Peyer's patch (tissue), 4 donors: ENCODE data around the gene RALGPS1.

Experiments
- POLR2A ChIP-seq, 2 donors: fragments of 450-650 bp; IDR thresholded peaks; one replicate each; pipeline ENCODE4 v1.5.1; 2017; ENCODE audit warnings: antibody characterized with exemption in 2 of 2, mild to moderate bottlenecking in 2 of 2, moderate library complexity in 2 of 2
- TF ChIP-seq, protein P1 (sequence below), 6 experiments: fragments of 450-650 bp in 4 of 6; fragments of 200-600 bp in 2 of 6; sonication (generic) in 1 of 6; IDR thresholded peaks; one replicate each; pipeline ENCODE4 v1.5.1; 2017 to 2019; ENCODE audit warnings: antibody characterized with exemption in 6 of 6, mild to moderate bottlenecking in 3 of 6, moderate library complexity in 1 of 6

DNA sequence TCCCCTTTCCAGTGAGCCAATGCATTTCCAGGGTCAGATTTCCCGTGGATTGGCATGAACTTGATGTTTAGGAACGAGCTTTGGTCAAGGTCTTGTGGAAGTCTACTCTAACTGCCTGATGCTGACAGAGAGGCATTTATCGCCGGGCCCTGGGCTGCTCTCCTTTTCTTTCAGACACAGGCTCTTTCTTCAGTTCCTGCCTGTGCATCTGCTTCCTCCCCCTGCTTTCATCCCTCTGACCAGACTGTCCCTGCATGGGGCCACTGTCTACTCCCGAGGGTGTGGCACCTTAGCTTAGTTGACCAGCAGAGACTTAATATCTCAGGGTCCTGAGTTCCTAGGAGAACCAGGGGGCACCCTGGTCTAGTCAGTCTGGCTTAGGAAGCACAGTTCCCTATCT lies 41.2 kb downstream of the RALGPS1 start:
- TF ChIP-seq POLR2A (IDR thresholded peaks at IDR 0.05), result no peak
- TF ChIP-seq, protein P1, sequence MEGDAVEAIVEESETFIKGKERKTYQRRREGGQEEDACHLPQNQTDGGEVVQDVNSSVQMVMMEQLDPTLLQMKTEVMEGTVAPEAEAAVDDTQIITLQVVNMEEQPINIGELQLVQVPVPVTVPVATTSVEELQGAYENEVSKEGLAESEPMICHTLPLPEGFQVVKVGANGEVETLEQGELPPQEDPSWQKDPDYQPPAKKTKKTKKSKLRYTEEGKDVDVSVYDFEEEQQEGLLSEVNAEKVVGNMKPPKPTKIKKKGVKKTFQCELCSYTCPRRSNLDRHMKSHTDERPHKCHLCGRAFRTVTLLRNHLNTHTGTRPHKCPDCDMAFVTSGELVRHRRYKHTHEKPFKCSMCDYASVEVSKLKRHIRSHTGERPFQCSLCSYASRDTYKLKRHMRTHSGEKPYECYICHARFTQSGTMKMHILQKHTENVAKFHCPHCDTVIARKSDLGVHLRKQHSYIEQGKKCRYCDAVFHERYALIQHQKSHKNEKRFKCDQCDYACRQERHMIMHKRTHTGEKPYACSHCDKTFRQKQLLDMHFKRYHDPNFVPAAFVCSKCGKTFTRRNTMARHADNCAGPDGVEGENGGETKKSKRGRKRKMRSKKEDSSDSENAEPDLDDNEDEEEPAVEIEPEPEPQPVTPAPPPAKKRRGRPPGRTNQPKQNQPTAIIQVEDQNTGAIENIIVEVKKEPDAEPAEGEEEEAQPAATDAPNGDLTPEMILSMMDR (IDR thresholded peaks at IDR 0.05), result no peak
